ENCODE data around the gene SLC32A1.

DNA sequence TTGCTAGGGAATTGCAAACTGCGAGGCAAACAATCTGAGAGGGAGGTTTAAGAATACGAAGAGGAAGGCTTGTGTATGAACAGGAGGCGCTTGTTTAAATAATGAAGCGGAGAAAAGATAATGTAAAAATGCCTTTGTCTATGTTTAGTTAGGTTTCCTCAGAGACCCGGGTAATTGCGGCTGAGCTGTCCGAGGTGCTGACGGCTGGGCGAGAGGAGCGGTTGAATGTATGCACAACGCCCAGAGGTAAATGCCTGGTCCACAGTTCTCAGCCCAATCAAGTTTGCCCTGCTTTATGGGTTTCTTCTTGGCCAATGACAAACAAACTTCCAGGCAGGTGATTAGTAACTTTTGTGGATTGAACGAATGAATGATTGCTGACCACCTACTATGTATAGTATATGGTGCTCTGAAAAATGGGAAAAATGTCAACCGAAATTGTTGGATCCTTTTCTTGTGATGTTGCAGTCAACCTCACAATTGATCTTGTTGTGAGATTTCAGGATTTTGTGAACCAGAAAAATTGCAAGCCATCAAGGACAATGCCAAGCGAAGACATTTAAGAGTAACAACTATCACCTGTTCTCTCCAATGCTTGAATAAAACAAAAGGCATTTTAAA lies 38.3 kb upstream of the SLC32A1 start:
- TF ChIP-seq, protein P1, sequence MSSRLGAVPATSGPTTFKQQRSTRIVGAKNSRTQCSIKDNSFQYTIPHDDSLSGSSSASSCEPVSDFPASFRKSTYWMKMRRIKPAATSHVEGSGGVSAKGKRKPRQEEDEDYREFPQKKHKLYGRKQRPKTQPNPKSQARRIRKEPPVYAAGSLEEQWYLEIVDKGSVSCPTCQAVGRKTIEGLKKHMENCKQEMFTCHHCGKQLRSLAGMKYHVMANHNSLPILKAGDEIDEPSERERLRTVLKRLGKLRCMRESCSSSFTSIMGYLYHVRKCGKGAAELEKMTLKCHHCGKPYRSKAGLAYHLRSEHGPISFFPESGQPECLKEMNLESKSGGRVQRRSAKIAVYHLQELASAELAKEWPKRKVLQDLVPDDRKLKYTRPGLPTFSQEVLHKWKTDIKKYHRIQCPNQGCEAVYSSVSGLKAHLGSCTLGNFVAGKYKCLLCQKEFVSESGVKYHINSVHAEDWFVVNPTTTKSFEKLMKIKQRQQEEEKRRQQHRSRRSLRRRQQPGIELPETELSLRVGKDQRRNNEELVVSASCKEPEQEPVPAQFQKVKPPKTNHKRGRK (CRISPR knock-in tag; IDR thresholded peaks at IDR 0.05; ENCODE audit: borderline replicate concordance): no peak
- TF ChIP-seq MYBL2 (CRISPR knock-in tag; IDR thresholded peaks at IDR 0.05) (no peak), ZNF232 (CRISPR knock-in tag; IDR thresholded peaks at IDR 0.05) (peak; percentile 86; the same call in 1 of the 2 replicates), OVOL2 (CRISPR knock-in tag; IDR thresholded peaks at IDR 0.05; ENCODE audit: borderline replicate concordance) (no peak), GABPB1 (CRISPR knock-in tag; IDR thresholded peaks at IDR 0.05) (peak; percentile 83)
- TF ChIP-seq, protein P2, sequence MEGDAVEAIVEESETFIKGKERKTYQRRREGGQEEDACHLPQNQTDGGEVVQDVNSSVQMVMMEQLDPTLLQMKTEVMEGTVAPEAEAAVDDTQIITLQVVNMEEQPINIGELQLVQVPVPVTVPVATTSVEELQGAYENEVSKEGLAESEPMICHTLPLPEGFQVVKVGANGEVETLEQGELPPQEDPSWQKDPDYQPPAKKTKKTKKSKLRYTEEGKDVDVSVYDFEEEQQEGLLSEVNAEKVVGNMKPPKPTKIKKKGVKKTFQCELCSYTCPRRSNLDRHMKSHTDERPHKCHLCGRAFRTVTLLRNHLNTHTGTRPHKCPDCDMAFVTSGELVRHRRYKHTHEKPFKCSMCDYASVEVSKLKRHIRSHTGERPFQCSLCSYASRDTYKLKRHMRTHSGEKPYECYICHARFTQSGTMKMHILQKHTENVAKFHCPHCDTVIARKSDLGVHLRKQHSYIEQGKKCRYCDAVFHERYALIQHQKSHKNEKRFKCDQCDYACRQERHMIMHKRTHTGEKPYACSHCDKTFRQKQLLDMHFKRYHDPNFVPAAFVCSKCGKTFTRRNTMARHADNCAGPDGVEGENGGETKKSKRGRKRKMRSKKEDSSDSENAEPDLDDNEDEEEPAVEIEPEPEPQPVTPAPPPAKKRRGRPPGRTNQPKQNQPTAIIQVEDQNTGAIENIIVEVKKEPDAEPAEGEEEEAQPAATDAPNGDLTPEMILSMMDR (IDR thresholded peaks at IDR 0.05): no peak
- TF ChIP-seq, protein P3, sequence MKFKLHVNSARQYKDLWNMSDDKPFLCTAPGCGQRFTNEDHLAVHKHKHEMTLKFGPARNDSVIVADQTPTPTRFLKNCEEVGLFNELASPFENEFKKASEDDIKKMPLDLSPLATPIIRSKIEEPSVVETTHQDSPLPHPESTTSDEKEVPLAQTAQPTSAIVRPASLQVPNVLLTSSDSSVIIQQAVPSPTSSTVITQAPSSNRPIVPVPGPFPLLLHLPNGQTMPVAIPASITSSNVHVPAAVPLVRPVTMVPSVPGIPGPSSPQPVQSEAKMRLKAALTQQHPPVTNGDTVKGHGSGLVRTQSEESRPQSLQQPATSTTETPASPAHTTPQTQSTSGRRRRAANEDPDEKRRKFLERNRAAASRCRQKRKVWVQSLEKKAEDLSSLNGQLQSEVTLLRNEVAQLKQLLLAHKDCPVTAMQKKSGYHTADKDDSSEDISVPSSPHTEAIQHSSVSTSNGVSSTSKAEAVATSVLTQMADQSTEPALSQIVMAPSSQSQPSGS (CRISPR knock-in tag; IDR thresholded peaks at IDR 0.05; ENCODE audit: borderline replicate concordance, low read depth): no peak

All from WTC11 (cell line).